Measurements from ENCODE around the gene DYSF. TPM values are rescaled to one million over a fixed set of nuclear protein-coding genes. Genes with fewer than 3 reads are reported as not detected.

The DYSF gene
- total RNA-seq, 2 donors from 2014 or later, result 23.0 to 36.6 TPM

DNA sequence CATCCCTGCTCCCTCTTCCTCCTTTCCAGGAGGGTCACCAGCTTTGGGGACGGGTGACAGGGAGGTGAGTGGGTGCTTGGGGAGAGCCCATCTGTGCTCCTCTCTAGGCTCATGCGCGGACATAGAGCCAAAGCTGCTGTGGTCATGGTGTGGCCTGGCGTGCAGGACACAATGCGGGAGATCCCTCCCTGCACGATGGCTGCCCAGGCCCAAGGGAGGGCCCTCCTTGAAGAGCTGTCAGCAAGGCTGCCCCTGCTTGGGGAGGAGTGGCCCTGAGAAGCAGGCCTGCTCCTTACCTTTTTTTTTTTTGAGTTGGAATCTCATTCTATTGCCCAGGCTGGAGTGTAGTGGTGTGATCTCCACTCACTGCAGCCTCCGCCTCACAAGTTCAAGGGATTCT lies 111.4 kb downstream of the DYSF start:
- Mint-ChIP-seq H3K27ac (no peak overlapping the region), H3K27me3 (no peaks in the 10 kb centered on the region), H3K9me3 (no peaks in the 10 kb centered on the region), H3K4me3 (no peak overlapping the region), H3K4me1 (ENCODE audit: low read depth in 2 of 2) (peaks cover 0 to 2% of the 10 kb centered on the region in 2 donors), H3K36me3 (no peaks in the 10 kb centered on the region)
- DNase-seq (ENCODE audit: low spot score) (no peak), ATAC-seq (no peak)

GRCh38 chr2:71566372-71566771 lies 113.0 kb downstream of the DYSF start:
- no peak for DNase-seq (ENCODE audit: low spot score)
- Mint-ChIP-seq H3K4me3 (no peak overlapping the region), H3K36me3 (no peaks in the 10 kb centered on the region), H3K27me3 (no peaks in the 10 kb centered on the region), H3K27ac (no peak overlapping the region), H3K4me1 (ENCODE audit: low read depth in 2 of 2) (peaks cover 0 to 2% of the 10 kb centered on the region in 2 donors), H3K9me3 (no peaks in the 10 kb centered on the region)
- ATAC-seq, result no peak

GRCh38 chr2:71567625-71568024 lies 114.3 kb downstream of the DYSF start:
- ATAC-seq, result no peak
- H3K27me3 Mint-ChIP-seq, result no peaks in the 10 kb centered on the region
- no peak overlapping the region for H3K4me3 Mint-ChIP-seq
- H3K9me3 Mint-ChIP-seq, result no peaks in the 10 kb centered on the region
- H3K27ac Mint-ChIP-seq, result no peak overlapping the region
- DNase-seq (ENCODE audit: low spot score), result no peak
- H3K36me3 Mint-ChIP-seq, result no peaks in the 10 kb centered on the region
- H3K4me1 Mint-ChIP-seq (ENCODE audit: low read depth in 2 of 2), result peaks cover 0 to 2% of the 10 kb centered on the region in 2 donors

DNA sequence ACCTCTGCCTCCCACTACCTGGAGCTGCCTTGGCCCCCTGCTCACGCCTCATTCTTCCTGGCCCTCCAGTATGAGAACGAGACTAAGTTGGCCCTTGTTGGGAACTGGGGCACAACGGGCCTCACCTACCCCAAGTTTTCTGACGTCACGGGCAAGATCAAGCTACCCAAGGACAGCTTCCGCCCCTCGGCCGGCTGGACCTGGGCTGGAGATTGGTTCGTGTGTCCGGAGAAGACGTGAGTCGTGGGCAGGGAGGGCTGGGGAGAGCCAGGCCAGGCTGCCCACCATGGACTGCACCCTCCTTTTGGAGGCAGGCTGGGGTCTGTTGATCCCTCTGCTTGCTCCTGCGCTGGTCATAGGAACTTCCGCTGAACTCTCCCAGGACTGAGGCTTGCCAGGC lies 114.7 kb downstream of the DYSF start:
- no peak overlapping the region for H3K4me3 Mint-ChIP-seq
- no peak overlapping the region for H3K27ac Mint-ChIP-seq
- ATAC-seq, result no peak
- no peaks in the 10 kb centered on the region for H3K27me3 Mint-ChIP-seq
- H3K4me1 Mint-ChIP-seq (ENCODE audit: low read depth in 2 of 2), result peaks cover 0 to 2% of the 10 kb centered on the region in 2 donors
- no peak for DNase-seq (ENCODE audit: low spot score)
- H3K36me3 Mint-ChIP-seq, result no peaks in the 10 kb centered on the region
- no peaks in the 10 kb centered on the region for H3K9me3 Mint-ChIP-seq

GRCh38 chr2:71570511-71570910 lies 117.2 kb downstream of the DYSF start:
- Mint-ChIP-seq H3K36me3 (no peaks in the 10 kb centered on the region), H3K4me1 (ENCODE audit: low read depth in 2 of 2) (peaks cover 0 to 2% of the 10 kb centered on the region in 2 donors), H3K27me3 (no peaks in the 10 kb centered on the region), H3K27ac (no peak overlapping the region), H3K9me3 (no peaks in the 10 kb centered on the region), H3K4me3 (no peak overlapping the region)
- no peak for DNase-seq (ENCODE audit: low spot score)
- no peak for ATAC-seq

- Mint-ChIP-seq H3K27ac (no peak overlapping the region), H3K4me3 (no peak overlapping the region), H3K36me3 (no peaks in the 10 kb centered on the region), H3K27me3 (no peaks in the 10 kb centered on the region), H3K9me3 (no peaks in the 10 kb centered on the region), H3K4me1 (ENCODE audit: low read depth in 2 of 2) (peaks cover 0 to 2% of the 10 kb centered on the region in 2 donors)
- ATAC-seq (no peak), DNase-seq (ENCODE audit: low spot score) (no peak)
Measured at GRCh38 chr2:71570951-71571460, 117.6 kb downstream of the DYSF start.

- no peaks in the 10 kb centered on the region for H3K9me3 Mint-ChIP-seq
- no peak overlapping the region for H3K27ac Mint-ChIP-seq
- DNase-seq (ENCODE audit: low spot score), result no peak
- H3K4me3 Mint-ChIP-seq, result no peak overlapping the region
- no peaks in the 10 kb centered on the region for H3K27me3 Mint-ChIP-seq
- peaks cover 0 to 2% of the 10 kb centered on the region in 2 donors for H3K4me1 Mint-ChIP-seq (ENCODE audit: low read depth in 2 of 2)
- H3K36me3 Mint-ChIP-seq, result no peaks in the 10 kb centered on the region
- no peak for ATAC-seq
Measured at GRCh38 chr2:71571945-71572344, 118.6 kb downstream of the DYSF start.

DNA sequence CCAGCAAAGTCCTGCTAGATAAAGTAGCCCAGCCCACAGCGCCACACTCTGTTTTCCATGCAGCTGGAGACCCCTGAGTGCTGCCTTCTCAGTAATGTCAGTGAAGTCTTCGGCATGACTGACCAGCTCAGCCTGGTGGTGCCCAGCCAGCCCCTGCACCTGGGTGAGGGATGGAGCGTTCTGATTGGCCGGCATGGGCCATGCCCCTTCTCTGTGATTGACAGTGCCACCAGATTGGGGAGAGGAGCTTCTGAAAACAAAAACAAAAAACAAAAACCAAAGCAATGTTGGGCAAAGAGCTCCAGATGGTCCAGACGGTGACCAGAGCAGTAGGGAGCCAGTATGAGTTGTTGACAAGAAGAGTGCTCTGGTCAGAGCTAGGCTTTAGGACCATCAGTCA lies 122.6 kb downstream of the DYSF start:
- Mint-ChIP-seq H3K27ac (no peak overlapping the region), H3K36me3 (no peaks in the 10 kb centered on the region), H3K9me3 (no peaks in the 10 kb centered on the region), H3K4me3 (no peak overlapping the region), H3K4me1 (ENCODE audit: low read depth in 2 of 2) (no peaks in the 10 kb centered on the region), H3K27me3 (no peaks in the 10 kb centered on the region)
- DNase-seq (ENCODE audit: low spot score) (no peak), ATAC-seq (no peak)

GRCh38 chr2:71576541-71576940 lies 123.2 kb downstream of the DYSF start:
- H3K27ac Mint-ChIP-seq, result no peak overlapping the region

DNA sequence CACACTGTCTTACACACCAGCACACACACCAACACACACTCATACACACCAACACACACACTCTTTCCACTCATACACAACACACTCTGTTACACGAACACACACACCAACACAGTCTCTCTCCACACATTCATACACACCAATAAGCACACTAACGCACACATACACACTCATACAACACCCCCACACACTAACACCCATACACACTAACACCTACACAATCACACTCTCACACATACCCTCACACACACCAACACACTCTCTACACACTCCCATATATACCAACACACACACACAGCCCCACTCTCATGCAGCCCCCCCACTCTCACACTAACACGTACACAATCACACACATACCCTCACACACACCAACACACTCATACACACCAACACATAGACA lies 123.8 kb downstream of the DYSF start:
- H3K27ac Mint-ChIP-seq, result no peak overlapping the region
- no peaks in the 10 kb centered on the region for H3K27me3 Mint-ChIP-seq
- H3K9me3 Mint-ChIP-seq, result no peaks in the 10 kb centered on the region
- DNase-seq (ENCODE audit: low spot score) (no peak), ATAC-seq (no peak)
- no peaks in the 10 kb centered on the region for H3K4me1 Mint-ChIP-seq (ENCODE audit: low read depth in 2 of 2)
- no peaks in the 10 kb centered on the region for H3K36me3 Mint-ChIP-seq
- H3K4me3 Mint-ChIP-seq, result no peak overlapping the region

More at GRCh38 chr2:71576541-71576940, 123.2 kb downstream of the DYSF start:
- Mint-ChIP-seq H3K27me3 (no peaks in the 10 kb centered on the region), H3K4me3 (no peak overlapping the region), H3K9me3 (no peaks in the 10 kb centered on the region), H3K36me3 (no peaks in the 10 kb centered on the region), H3K4me1 (ENCODE audit: low read depth in 2 of 2) (no peaks in the 10 kb centered on the region)
- ATAC-seq (no peak), DNase-seq (ENCODE audit: low spot score) (no peak)

DNA sequence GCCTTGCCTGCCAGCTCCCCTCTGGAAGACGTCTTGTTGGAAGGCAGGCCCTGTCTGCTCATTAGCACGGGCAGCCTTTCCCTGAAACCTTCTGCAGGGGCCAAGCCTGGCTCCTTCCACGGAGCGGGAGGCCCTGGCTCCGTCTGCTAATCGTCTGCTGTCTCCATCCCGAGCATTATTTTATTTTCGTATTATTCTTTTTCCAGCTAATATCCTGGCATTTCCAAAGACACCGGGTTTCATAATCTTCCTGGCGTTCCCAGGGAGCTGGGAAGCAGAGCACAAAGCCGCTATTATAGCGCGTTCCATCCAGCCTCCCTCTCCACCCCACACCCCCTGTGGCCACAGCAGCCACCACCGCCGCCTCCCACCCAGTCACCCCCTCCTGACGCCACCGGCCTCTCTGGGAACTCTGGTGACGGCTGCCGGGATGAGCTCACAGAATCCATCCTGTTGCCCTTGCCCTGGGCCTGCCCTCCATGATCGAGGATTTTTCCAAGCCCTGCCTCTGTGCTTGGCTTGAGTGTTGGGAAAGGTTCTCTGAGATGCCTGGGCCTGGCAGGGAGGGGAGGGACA lies 125.5 kb downstream of the DYSF start:
- H3K27ac Mint-ChIP-seq, result no peak overlapping the region
- no peaks in the 10 kb centered on the region for H3K27me3 Mint-ChIP-seq
- ATAC-seq (no peak), DNase-seq (ENCODE audit: low spot score) (no peak)
- no peaks in the 10 kb centered on the region for H3K36me3 Mint-ChIP-seq
- no peaks in the 10 kb centered on the region for H3K4me1 Mint-ChIP-seq (ENCODE audit: low read depth in 2 of 2)
- no peak overlapping the region for H3K4me3 Mint-ChIP-seq
- no peaks in the 10 kb centered on the region for H3K9me3 Mint-ChIP-seq

DNA sequence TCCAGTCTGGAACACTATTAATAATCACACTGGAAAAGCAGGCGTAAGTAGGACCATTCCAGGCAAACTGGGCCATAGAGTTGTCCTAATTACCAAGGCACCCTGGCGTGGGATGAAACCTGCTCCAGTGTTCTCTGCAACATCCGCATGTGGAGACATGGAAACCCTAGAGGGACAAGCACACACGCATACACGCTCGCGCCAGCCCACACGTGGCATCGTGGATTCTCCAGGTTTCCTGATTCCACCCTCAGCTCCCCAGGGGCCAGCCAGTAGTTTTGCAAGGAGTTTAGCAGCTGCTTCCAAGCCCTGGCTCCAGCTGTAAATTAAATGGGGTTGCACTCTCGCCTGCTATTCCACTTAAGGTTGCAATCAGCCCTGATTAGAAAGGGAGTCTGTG lies 127.7 kb downstream of the DYSF start:
- no peaks in the 10 kb centered on the region for H3K27me3 Mint-ChIP-seq
- H3K27ac Mint-ChIP-seq, result no peak overlapping the region
- H3K4me3 Mint-ChIP-seq, result no peak overlapping the region
- DNase-seq (ENCODE audit: low spot score) (no peak), ATAC-seq (no peak)
- H3K4me1 Mint-ChIP-seq (ENCODE audit: low read depth in 2 of 2), result no peaks in the 10 kb centered on the region
- H3K9me3 Mint-ChIP-seq, result no peaks in the 10 kb centered on the region
- no peaks in the 10 kb centered on the region for H3K36me3 Mint-ChIP-seq

DNA sequence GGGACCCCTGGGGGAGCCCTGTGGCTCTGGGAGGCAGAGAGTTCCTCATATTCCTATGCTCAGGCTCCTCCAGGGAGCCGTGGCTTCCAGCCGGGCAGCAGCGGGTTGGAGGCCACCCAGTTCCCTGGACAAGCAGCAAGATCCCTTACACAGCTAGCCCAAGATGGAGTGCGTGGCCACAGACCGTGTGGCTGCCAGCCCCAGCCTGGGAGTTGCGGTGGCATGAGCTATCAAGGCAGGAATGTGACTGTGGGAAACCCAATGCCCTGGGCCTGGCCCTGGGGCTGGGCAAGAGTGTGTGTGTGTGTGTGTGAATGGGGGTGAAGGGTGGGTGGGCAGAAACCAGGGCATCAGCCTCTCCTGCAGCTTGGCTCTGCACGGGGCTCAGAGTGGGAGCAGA lies 130.5 kb downstream of the DYSF start:
- Mint-ChIP-seq H3K4me3 (no peak overlapping the region), H3K36me3 (no peaks in the 10 kb centered on the region), H3K27me3 (no peaks in the 10 kb centered on the region), H3K9me3 (no peaks in the 10 kb centered on the region), H3K27ac (no peak overlapping the region), H3K4me1 (ENCODE audit: low read depth in 2 of 2) (peaks cover 0 to 4% of the 10 kb centered on the region in 2 donors)
- ATAC-seq (no peak), DNase-seq (ENCODE audit: low spot score) (no peak)

DNA sequence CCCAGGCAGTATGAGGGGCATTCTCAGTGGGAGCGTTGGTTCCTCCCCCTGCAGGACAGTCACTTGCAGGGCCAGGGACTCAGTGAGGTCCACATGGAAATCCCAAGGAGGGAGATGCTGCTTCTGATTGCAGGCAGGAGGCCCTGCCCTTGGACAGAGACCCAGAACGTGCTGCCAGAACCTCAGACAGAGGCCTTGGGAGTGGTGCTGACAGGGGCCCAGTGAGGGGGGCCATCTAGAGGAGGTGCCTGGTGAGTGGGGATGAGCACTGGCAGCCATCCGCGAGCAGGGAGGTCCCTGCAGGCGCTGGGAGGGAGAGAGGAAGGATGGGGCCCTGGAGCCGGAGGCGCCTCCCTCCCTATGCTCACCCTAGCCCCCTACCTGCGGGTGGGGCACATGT lies 133.1 kb downstream of the DYSF start:
- Mint-ChIP-seq H3K27ac (no peak overlapping the region), H3K4me3 (no peak overlapping the region), H3K4me1 (ENCODE audit: low read depth in 2 of 2) (peaks cover 0 to 10% of the 10 kb centered on the region in 2 donors), H3K36me3 (no peaks in the 10 kb centered on the region), H3K27me3 (no peaks in the 10 kb centered on the region), H3K9me3 (no peaks in the 10 kb centered on the region)
- DNase-seq (ENCODE audit: low spot score) (no peak), ATAC-seq (no peak)

DNA sequence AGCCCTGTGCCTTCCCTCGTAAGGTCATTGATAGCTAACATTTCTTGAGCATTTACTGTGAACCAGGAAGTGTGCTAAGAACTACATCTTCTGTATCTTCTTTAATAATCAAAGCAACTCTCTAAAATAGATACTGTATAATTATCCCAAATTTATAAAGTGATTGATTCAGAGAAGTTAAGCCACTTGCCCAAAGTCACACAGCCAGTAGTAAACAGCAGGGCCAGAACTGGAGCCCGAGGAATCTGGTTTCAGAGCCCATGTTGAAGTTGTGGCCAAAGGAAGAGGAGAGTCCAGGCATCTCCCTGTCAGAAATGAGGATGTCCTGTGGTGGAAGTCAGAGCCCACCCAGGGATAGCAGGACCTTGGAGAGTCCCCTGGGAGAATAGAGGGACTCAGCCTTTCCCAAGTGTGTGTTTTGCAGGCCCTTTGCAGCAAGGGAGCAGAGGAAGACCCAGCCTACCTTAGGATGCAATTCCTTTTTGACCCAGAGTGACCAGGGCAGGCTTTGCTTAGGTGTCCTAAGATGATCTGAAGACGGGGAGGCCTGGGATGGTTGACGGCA lies 134.2 kb downstream of the DYSF start:
- H3K9me3 Mint-ChIP-seq, result no peaks in the 10 kb centered on the region
- peaks cover 0 to 10% of the 10 kb centered on the region in 2 donors for H3K4me1 Mint-ChIP-seq (ENCODE audit: low read depth in 2 of 2)
- no peak overlapping the region for H3K4me3 Mint-ChIP-seq
- no peaks in the 10 kb centered on the region for H3K27me3 Mint-ChIP-seq
- ATAC-seq (no peak), DNase-seq (ENCODE audit: low spot score) (no peak)
- H3K27ac Mint-ChIP-seq, result no peak overlapping the region
- no peaks in the 10 kb centered on the region for H3K36me3 Mint-ChIP-seq

Measured in natural killer cell treated with Interleukin-12 subunit alpha and Interleukin-12 subunit beta and Interleukin-15 and Interleukin-18, amount 100 ng/mL, for 72 hours (primary cell).